SIG-M5 (cell line): Measurements from ENCODE around the gene HPS4.
A peak's percentile ranks its signal among the peaks of the same experiment; 100 is the strongest.
"Not testable (repeated sequence)": the region's sequence is repeated elsewhere in the genome, so short reads cannot be mapped to it uniquely, and the experiment has no call there.

Experiments used
- DNase-seq: peaks from one replicate; lab custom pipeline; 2025; lab: John Stamatoyannopoulos, UW

The HPS4 gene

DNA sequence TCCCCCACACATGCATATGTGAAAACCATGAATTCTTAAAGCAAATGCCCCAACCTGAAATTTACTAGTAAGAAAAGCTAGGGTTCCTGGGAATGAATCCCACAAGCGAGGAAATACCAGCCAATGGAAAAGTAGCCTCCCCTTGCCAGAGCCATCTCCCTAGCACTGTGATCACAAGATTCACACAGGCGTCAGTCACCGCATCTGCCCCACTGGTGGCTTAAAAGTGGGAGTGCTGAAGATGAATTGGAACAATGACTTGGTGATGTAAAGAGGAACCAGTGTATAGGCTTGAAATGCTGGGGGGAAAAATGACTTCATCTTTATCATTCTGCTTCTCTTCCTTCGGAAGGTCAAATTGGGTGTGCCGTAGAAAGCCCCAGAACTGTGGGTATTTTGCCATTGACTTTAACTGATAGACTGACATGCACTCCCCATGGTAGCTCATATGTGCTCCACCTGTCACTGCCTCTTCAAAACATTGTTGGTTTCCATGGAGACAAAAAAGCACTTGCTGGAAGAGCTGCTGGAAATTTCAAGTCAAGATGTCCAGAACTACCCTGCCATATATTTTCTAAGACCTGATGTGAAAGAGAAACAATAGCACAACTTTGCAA lies 73.8 kb downstream of the HPS4 start:
- DNase-seq = no peak

- DNase-seq = not testable (repeated sequence)
Measured at GRCh38 chr22:26408562-26409220, 74.9 kb downstream of the HPS4 start.

DNA sequence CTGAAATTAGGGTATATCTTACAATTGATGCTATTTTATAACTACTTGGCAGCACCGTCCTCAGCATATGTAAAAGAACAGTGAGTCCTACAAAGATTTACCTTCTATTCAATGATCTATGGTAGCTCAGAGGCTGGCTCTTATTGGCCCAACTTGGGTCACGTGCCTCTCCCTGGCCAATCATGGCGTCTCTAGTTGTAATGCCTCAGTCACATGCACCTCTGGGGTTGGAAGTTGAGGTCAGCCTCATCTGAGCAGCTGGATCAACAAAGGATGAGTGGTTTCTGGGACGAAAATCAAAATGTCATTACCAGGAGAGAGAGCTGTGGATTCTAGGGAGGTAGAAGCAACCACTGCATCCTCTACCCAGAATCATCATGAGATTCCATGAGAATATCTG lies 77.5 kb downstream of the HPS4 start:
- DNase-seq = no peak

DNA sequence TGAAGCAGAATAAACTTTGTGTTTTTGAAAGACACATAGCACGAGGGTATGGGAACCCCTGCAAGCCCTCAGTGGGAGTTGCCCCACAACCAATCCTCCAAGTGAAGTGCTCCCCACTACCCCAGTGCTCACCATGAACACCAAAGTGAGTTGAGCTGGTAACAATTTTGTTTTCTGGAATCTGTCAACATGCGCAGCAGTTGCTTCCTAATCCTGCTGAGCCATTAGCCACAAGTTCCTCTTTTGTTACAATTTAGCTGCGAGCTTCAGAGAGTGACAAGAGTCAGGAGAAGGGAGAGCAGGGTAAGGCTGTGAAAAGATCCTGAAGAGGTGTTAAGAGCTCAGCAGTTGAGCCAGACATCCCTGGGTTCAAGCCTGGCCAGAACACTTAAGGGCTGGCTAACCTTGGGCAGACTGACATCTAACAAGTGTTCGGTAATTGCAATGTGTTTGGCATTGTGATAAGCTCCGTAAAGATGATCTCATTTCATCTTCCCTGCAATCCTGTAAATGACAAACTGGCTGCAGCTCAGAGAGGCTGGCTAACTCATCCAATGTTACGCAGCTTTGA lies 78.6 kb downstream of the HPS4 start:
- DNase-seq = peak; percentile 62

GRCh38 chr22:26401726-26402125 lies 81.9 kb downstream of the HPS4 start:
- no peak for DNase-seq
